MCF 10A (cell line): ENCODE data around the gene DOK4. TPM values are rescaled to one million over a fixed set of nuclear protein-coding genes. Genes with fewer than 3 reads are reported as not detected.

Source experiments
- BruUV-seq: library from RNA; stranded (reverse); fragments of 400-500 nt; replicated peaks from 2 replicates; lab custom pipeline; 2021; lab: Mats Ljungman, UMichigan
- CTCF ChIA-PET: fragments of 300-600 bp; sonication (Branson Sonifier 250); formaldehyde crosslinking; extraction: SDS; loops from one replicate; lab custom pipeline; 2021; ENCODE audit warnings: antibody characterized with exemption, inconsistent platforms; lab: Yijun Ruan, JAX
- POLR2A ChIA-PET: fragments of 300-600, 350-650 bp; sonication (Branson Sonifier 250); formaldehyde crosslinking; extraction: SDS; loops from one replicate; lab custom pipeline; 2020; ENCODE audit warnings: antibody characterized with exemption, inconsistent platforms; lab: Yijun Ruan, JAX
- DNase-seq: peaks from one replicate; pipeline ENCODE4 v3.0.0-alpha.2; 2018; ENCODE audit not compliant: unreplicated experiment
- H3K27ac Mint-ChIP-seq: one replicate; pipeline ENCODE4 v1.8.0; 2022; ENCODE audit warnings: mild to moderate bottlenecking, low read depth, mixed read lengths; ENCODE audit not compliant: unreplicated experiment
- H3K27me3 Mint-ChIP-seq: one replicate; pipeline ENCODE4 v1.8.0; 2022; ENCODE audit warnings: mixed read lengths; ENCODE audit not compliant: insufficient read depth, unreplicated experiment
- H3K36me3 Mint-ChIP-seq: one replicate; pipeline ENCODE4 v1.8.0; 2022; ENCODE audit warnings: mild to moderate bottlenecking, moderate library complexity, mixed read lengths; ENCODE audit not compliant: insufficient read depth, unreplicated experiment
- H3K4me1 Mint-ChIP-seq: one replicate; pipeline ENCODE4 v1.8.0; 2022; ENCODE audit warnings: mixed read lengths; ENCODE audit not compliant: insufficient read depth, unreplicated experiment
- H3K4me3 Mint-ChIP-seq: one replicate; pipeline ENCODE4 v1.8.0; 2022; ENCODE audit warnings: mild to moderate bottlenecking, moderate library complexity, mixed read lengths; ENCODE audit not compliant: unreplicated experiment
- H3K9me3 Mint-ChIP-seq: one replicate; pipeline ENCODE4 v1.8.0; 2022; ENCODE audit warnings: mixed read lengths; ENCODE audit not compliant: unreplicated experiment
- CTCF ChIP-seq: fragments of 200-600 bp; IDR thresholded peaks from one replicate; pipeline ENCODE4 v1.8.0; 2022; ENCODE audit warnings: antibody characterized with exemption, mild to moderate bottlenecking; ENCODE audit not compliant: unreplicated experiment
- intact Hi-C: fragments of 100-400 bp; cut with micrococcal nuclease; formaldehyde crosslinking; loops from 2 replicates; pipeline ENCODE4 v1.14.1; 2022
- total RNA-seq: library from RNA; stranded (reverse); gene quantifications from 2 replicates; pipeline ENCODE4 v1.2.3, GENCODE V29; 2022

The DOK4 gene
- total RNA-seq, 1 experiment from 2014 or later: 6.4 TPM

GRCh38 chr16:57427824-57428223 is 58.5 kb downstream of the DOK4 start:
- intact Hi-C loops: no loop called here
- POLR2A ChIA-PET: no interaction called here
- no TSS peak for BruUV-seq
- Mint-ChIP-seq H3K27ac (no peak overlapping the region), H3K4me1 (no peaks in the 10 kb centered on the region), H3K27me3 (no peaks in the 10 kb centered on the region), H3K9me3 (no peaks in the 10 kb centered on the region), H3K36me3 (peaks cover 59% of the 10 kb centered on the region), H3K4me3 (no peak overlapping the region)
- CTCF ChIA-PET: no interaction called here
- no peak for TF ChIP-seq CTCF
- DNase-seq: peak; percentile 22

GRCh38 chr16:57427307-57427706 is 59.0 kb downstream of the DOK4 start:
- intact Hi-C loops: no loop called here
- H3K27me3 Mint-ChIP-seq: no peaks in the 10 kb centered on the region

GRCh38 chr16:57426356-57426755 is 59.9 kb downstream of the DOK4 start:
- CTCF ChIA-PET: interaction anchor here (0.9 to 3.3 kb wide), 2 partner anchors 9 to 36 kb away, joined by 3 to 33 read pairs; partner anchors contain the start of gene POLR2C
- H3K27ac Mint-ChIP-seq: no peak overlapping the region

More at GRCh38 chr16:57427307-57427706, 59.0 kb downstream of the DOK4 start:
- no peak overlapping the region for H3K27ac Mint-ChIP-seq
- TF ChIP-seq CTCF: no peak
- no peaks in the 10 kb centered on the region for H3K9me3 Mint-ChIP-seq
- no peak for DNase-seq
- ChIA-PET POLR2A (interaction anchor here (1.5 kb wide), 1 partner anchor 20 kb away, joined by 6 read pairs; the partner anchor contains the start of genes CIAPIN1 and COQ9), CTCF (interaction anchor here (3.3 kb wide), 1 partner anchor 10 kb away, joined by 33 read pairs; no protein-coding TSS in a partner anchor)
- BruUV-seq: no TSS peak
- H3K36me3 Mint-ChIP-seq: peaks cover 54% of the 10 kb centered on the region
- H3K4me3 Mint-ChIP-seq: no peak overlapping the region
- peaks cover 3% of the 10 kb centered on the region for H3K4me1 Mint-ChIP-seq

GRCh38 chr16:57424583-57424982 is 61.7 kb downstream of the DOK4 start:
- DNase-seq: no peak
- Mint-ChIP-seq H3K4me3 (no peak overlapping the region), H3K36me3 (peaks cover 27% of the 10 kb centered on the region), H3K27ac (no peak overlapping the region), H3K27me3 (no peaks in the 10 kb centered on the region), H3K4me1 (peaks cover 6% of the 10 kb centered on the region), H3K9me3 (no peaks in the 10 kb centered on the region)
- intact Hi-C loops: no loop called here
- POLR2A ChIA-PET: interaction anchor here (0.7 to 1.4 kb wide), 2 partner anchors 23 to 39 kb away, joined by 3 to 6 read pairs; partner anchors contain the start of genes CIAPIN1 and COQ9
- no peak for TF ChIP-seq CTCF
- CTCF ChIA-PET: interaction anchor here (1.2 to 9.6 kb wide), 5 partner anchors 7 to 124 kb away, joined by 3 to 129 read pairs (median 5); no protein-coding TSS in a partner anchor
- BruUV-seq: no TSS peak

More at GRCh38 chr16:57426356-57426755, 59.9 kb downstream of the DOK4 start:
- Mint-ChIP-seq H3K9me3 (no peaks in the 10 kb centered on the region), H3K27me3 (no peaks in the 10 kb centered on the region), H3K4me3 (no peak overlapping the region), H3K4me1 (peaks cover 6% of the 10 kb centered on the region), H3K36me3 (peaks cover 45% of the 10 kb centered on the region)
- no peak for TF ChIP-seq CTCF
- intact Hi-C loops: no loop called here
- no peak for DNase-seq
- POLR2A ChIA-PET: interaction anchor here (1.5 kb wide), 1 partner anchor 21 kb away, joined by 6 read pairs; the partner anchor contains the start of genes CIAPIN1 and COQ9
- BruUV-seq: no TSS peak
